SIG-M5 treated with dmso at 0.1 percent for 504 hours (cell line): Measurements from ENCODE around the gene FMN1.
A peak's percentile ranks its signal among the peaks of the same experiment; 100 is the strongest.

ENCODE experiments used
- DNase-seq: peaks from one replicate; lab custom pipeline; 2025; ENCODE audit not compliant: unreplicated experiment; lab: John Stamatoyannopoulos, UW

Gene FMN1

GRCh38 chr15:33194704-33195670 lies at the start of gene FMN1:
Gene FMN1 (minus strand): TSS chr15:33194714. CDS start chr15:33154914, 39,800 bp downstream.
- peak; percentile 61 for DNase-seq

GRCh38 chr15:33243869-33244268 lies 49.4 kb upstream of the FMN1 start:
- DNase-seq: no peak

- DNase-seq: no peak
These were observed 48.9 kb upstream of the FMN1 start for GRCh38 chr15:33243393-33243792.

- peak; percentile 24 for DNase-seq
These were observed 48.2 kb upstream of the FMN1 start for GRCh38 chr15:33242669-33243191.

GRCh38 chr15:33242165-33242564 lies 47.7 kb upstream of the FMN1 start:
- DNase-seq: no peak

GRCh38 chr15:33236841-33237509 lies 42.5 kb upstream of the FMN1 start:
- DNase-seq: no peak

- DNase-seq: peak; percentile 15
These were observed 39.5 kb upstream of the FMN1 start for GRCh38 chr15:33234020-33234461.

- DNase-seq: peak; percentile 52
These were observed 32.2 kb upstream of the FMN1 start for GRCh38 chr15:33226559-33227181.

- DNase-seq: no peak
These were observed 23.6 kb upstream of the FMN1 start for GRCh38 chr15:33218071-33218491.

- peak; percentile 31 for DNase-seq
These were observed 21.7 kb upstream of the FMN1 start for GRCh38 chr15:33215941-33216872.

GRCh38 chr15:33211176-33211808 lies 16.8 kb upstream of the FMN1 start:
- no peak for DNase-seq

- no peak for DNase-seq
These were observed 15.3 kb upstream of the FMN1 start for GRCh38 chr15:33209575-33210481.

- DNase-seq: no peak
These were observed 13.1 kb upstream of the FMN1 start for GRCh38 chr15:33207646-33208045.

- DNase-seq: no peak
These were observed 11.9 kb upstream of the FMN1 start for GRCh38 chr15:33206366-33206765.

- DNase-seq: no peak
These were observed 10.4 kb upstream of the FMN1 start for GRCh38 chr15:33204926-33205325.

GRCh38 chr15:33204087-33204486 lies 9.6 kb upstream of the FMN1 start:
- no peak for DNase-seq

- DNase-seq: peak; percentile 38
These were observed 7.1 kb upstream of the FMN1 start for GRCh38 chr15:33201491-33202231.

GRCh38 chr15:33200903-33201302 lies 6.4 kb upstream of the FMN1 start:
- no peak for DNase-seq
